OCI-LY3 (cell line): ENCODE data around the gene NOXA1.

Source experiments
- EZH2phosphoT487 ChIP-seq: fragments of 200-600 bp; shearing (Covaris generic); IDR thresholded peaks from 2 replicates; pipeline ENCODE4 v1.6.1; 2018; ENCODE audit warnings: antibody characterized with exemption, mixed run types, low read depth
- TF ChIP-seq, protein P1 (sequence below): fragments of 200-600, 300-600 bp; sonication (generic); IDR thresholded peaks from 2 replicates; pipeline ENCODE4 v1.5.1; 2014; ENCODE audit warnings: antibody characterized with exemption, low read length, low read depth

DNA sequence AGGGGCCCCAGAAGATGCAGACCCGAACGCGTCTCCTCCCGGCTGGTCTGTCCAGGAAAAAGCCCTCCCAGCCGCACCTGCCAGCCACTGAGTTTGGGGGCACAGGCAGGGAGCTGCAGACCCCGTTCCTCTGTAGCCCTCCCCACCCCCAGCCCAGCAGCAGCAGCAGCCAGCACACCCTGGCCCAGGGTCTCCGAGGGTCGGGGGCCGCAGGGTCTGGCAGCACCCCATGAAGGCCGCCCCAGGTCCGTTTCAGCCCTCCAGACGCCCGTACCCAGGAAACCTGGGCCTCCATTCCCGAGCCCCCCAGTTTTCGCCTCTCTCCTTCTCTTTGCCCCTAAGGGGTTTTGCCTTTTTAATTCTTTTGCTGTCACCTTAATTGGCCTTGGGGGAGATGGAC is 19.9 kb upstream of the NOXA1 start:
- TF ChIP-seq, protein P1, sequence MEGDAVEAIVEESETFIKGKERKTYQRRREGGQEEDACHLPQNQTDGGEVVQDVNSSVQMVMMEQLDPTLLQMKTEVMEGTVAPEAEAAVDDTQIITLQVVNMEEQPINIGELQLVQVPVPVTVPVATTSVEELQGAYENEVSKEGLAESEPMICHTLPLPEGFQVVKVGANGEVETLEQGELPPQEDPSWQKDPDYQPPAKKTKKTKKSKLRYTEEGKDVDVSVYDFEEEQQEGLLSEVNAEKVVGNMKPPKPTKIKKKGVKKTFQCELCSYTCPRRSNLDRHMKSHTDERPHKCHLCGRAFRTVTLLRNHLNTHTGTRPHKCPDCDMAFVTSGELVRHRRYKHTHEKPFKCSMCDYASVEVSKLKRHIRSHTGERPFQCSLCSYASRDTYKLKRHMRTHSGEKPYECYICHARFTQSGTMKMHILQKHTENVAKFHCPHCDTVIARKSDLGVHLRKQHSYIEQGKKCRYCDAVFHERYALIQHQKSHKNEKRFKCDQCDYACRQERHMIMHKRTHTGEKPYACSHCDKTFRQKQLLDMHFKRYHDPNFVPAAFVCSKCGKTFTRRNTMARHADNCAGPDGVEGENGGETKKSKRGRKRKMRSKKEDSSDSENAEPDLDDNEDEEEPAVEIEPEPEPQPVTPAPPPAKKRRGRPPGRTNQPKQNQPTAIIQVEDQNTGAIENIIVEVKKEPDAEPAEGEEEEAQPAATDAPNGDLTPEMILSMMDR = no peak
- TF ChIP-seq EZH2phosphoT487 = no peak
